ENCODE measurements around the gene CPA2. TPM values are rescaled to one million over a fixed set of nuclear protein-coding genes. Genes with fewer than 3 reads are reported as not detected.

Gene CPA2
- total RNA-seq, 2 experiments from 2014 or later = not detected

- ATAC-seq = no peak
- peaks cover 12% of the 10 kb centered on the region for H3K4me1 Mint-ChIP-seq
- H3K36me3 Mint-ChIP-seq = no peaks in the 10 kb centered on the region
- no peaks in the 10 kb centered on the region for H3K9me3 Mint-ChIP-seq (ENCODE audit: low read depth)
- H3K4me3 Mint-ChIP-seq = no peak overlapping the region
- no peak overlapping the region for H3K27ac Mint-ChIP-seq
- H3K27me3 Mint-ChIP-seq = peaks cover 12% of the 10 kb centered on the region
- DNase-seq = no peak
- CTCF ChIA-PET = no interaction called here
These were observed 12.2 kb downstream of the CPA2 start for GRCh38 chr7:130278860-130279259.

GRCh38 chr7:130279286-130279685 lies 12.6 kb downstream of the CPA2 start:
- Mint-ChIP-seq H3K4me1 (peaks cover 12% of the 10 kb centered on the region), H3K27me3 (peaks cover 7% of the 10 kb centered on the region), H3K36me3 (no peaks in the 10 kb centered on the region), H3K27ac (no peak overlapping the region), H3K9me3 (ENCODE audit: low read depth) (no peaks in the 10 kb centered on the region), H3K4me3 (no peak overlapping the region)
- CTCF ChIA-PET = no interaction called here
- DNase-seq (no peak), ATAC-seq (no peak)

- Mint-ChIP-seq H3K27ac (no peak overlapping the region), H3K4me3 (no peak overlapping the region), H3K36me3 (no peaks in the 10 kb centered on the region), H3K4me1 (peaks cover 12% of the 10 kb centered on the region), H3K27me3 (peaks cover 4% of the 10 kb centered on the region), H3K9me3 (ENCODE audit: low read depth) (no peaks in the 10 kb centered on the region)
- CTCF ChIA-PET = no interaction called here
- ATAC-seq = no peak
- DNase-seq = no peak
These were observed 13.2 kb downstream of the CPA2 start for GRCh38 chr7:130279906-130280305.

- ATAC-seq (no peak), DNase-seq (no peak)
- Mint-ChIP-seq H3K36me3 (no peaks in the 10 kb centered on the region), H3K27me3 (no peaks in the 10 kb centered on the region), H3K9me3 (ENCODE audit: low read depth) (no peaks in the 10 kb centered on the region), H3K4me3 (no peak overlapping the region), H3K27ac (no peak overlapping the region), H3K4me1 (peaks cover 12% of the 10 kb centered on the region)
- CTCF ChIA-PET = no interaction called here
These were observed 14.6 kb downstream of the CPA2 start for GRCh38 chr7:130281260-130281659.

GRCh38 chr7:130286881-130287280 lies 20.2 kb downstream of the CPA2 start:
- Mint-ChIP-seq H3K4me3 (no peak overlapping the region), H3K4me1 (no peaks in the 10 kb centered on the region), H3K27ac (no peak overlapping the region), H3K27me3 (no peaks in the 10 kb centered on the region), H3K36me3 (no peaks in the 10 kb centered on the region), H3K9me3 (ENCODE audit: low read depth) (no peaks in the 10 kb centered on the region)
- no peak for DNase-seq
- CTCF ChIA-PET = no interaction called here
- ATAC-seq = no peak

- Mint-ChIP-seq H3K27ac (no peak overlapping the region), H3K27me3 (no peaks in the 10 kb centered on the region), H3K9me3 (ENCODE audit: low read depth) (no peaks in the 10 kb centered on the region), H3K4me3 (no peak overlapping the region), H3K4me1 (no peaks in the 10 kb centered on the region), H3K36me3 (no peaks in the 10 kb centered on the region)
- CTCF ChIA-PET = no interaction called here
- DNase-seq = no peak
- no peak for ATAC-seq
These were observed 21.5 kb downstream of the CPA2 start for GRCh38 chr7:130288168-130288567.

GRCh38 chr7:130288829-130289228 lies 22.2 kb downstream of the CPA2 start:
- H3K27me3 Mint-ChIP-seq = no peaks in the 10 kb centered on the region
- no peaks in the 10 kb centered on the region for H3K4me1 Mint-ChIP-seq
- H3K27ac Mint-ChIP-seq = no peak overlapping the region
- CTCF ChIA-PET = no interaction called here
- no peak overlapping the region for H3K4me3 Mint-ChIP-seq
- DNase-seq (no peak), ATAC-seq (no peak)
- no peaks in the 10 kb centered on the region for H3K36me3 Mint-ChIP-seq
- peaks cover 2% of the 10 kb centered on the region for H3K9me3 Mint-ChIP-seq (ENCODE audit: low read depth)

GRCh38 chr7:130289478-130289877 lies 22.8 kb downstream of the CPA2 start:
- H3K4me1 Mint-ChIP-seq = no peaks in the 10 kb centered on the region
- H3K4me3 Mint-ChIP-seq = no peak overlapping the region
- peaks cover 2% of the 10 kb centered on the region for H3K9me3 Mint-ChIP-seq (ENCODE audit: low read depth)
- H3K27me3 Mint-ChIP-seq = no peaks in the 10 kb centered on the region
- ATAC-seq (no peak), DNase-seq (no peak)
- H3K27ac Mint-ChIP-seq = no peak overlapping the region
- no peaks in the 10 kb centered on the region for H3K36me3 Mint-ChIP-seq
- CTCF ChIA-PET = no interaction called here

GRCh38 chr7:130290745-130291144 lies 24.1 kb downstream of the CPA2 start:
- CTCF ChIA-PET = no interaction called here

GRCh38 chr7:130292682-130293257 lies 26.1 kb downstream of the CPA2 start, which contains the start of gene CPA4:
Gene CPA4, plus strand, starts transcription at chr7:130293161. Its CDS starts 20 bp downstream, at chr7:130293181.
- no peaks in the 10 kb centered on the region for H3K4me1 Mint-ChIP-seq
- H3K27ac Mint-ChIP-seq = no peak within 1 kb of the TSS
- no peaks in the 10 kb centered on the region for H3K36me3 Mint-ChIP-seq
- H3K4me3 Mint-ChIP-seq = no peak within 1 kb of the TSS
- no peak for DNase-seq
- CTCF ChIA-PET = no interaction called here
- peaks cover 3% of the 10 kb centered on the region for H3K27me3 Mint-ChIP-seq
- no peak for ATAC-seq
- peaks cover 2% of the 10 kb centered on the region for H3K9me3 Mint-ChIP-seq (ENCODE audit: low read depth)

More at GRCh38 chr7:130290745-130291144, 24.1 kb downstream of the CPA2 start:
- Mint-ChIP-seq H3K27me3 (peaks cover 3% of the 10 kb centered on the region), H3K9me3 (ENCODE audit: low read depth) (peaks cover 2% of the 10 kb centered on the region), H3K4me3 (no peak overlapping the region), H3K27ac (no peak overlapping the region), H3K36me3 (no peaks in the 10 kb centered on the region), H3K4me1 (no peaks in the 10 kb centered on the region)
- ATAC-seq (no peak), DNase-seq (no peak)

- no peak overlapping the region for H3K4me3 Mint-ChIP-seq
- DNase-seq (no peak), ATAC-seq (no peak)
- peaks cover 3% of the 10 kb centered on the region for H3K27me3 Mint-ChIP-seq
- no peak overlapping the region for H3K27ac Mint-ChIP-seq
- peaks cover 2% of the 10 kb centered on the region for H3K9me3 Mint-ChIP-seq (ENCODE audit: low read depth)
- CTCF ChIA-PET = no interaction called here
- no peaks in the 10 kb centered on the region for H3K4me1 Mint-ChIP-seq
- H3K36me3 Mint-ChIP-seq = no peaks in the 10 kb centered on the region
These were observed 26.9 kb downstream of the CPA2 start for GRCh38 chr7:130293521-130293920.

- DNase-seq (no peak), ATAC-seq (no peak)
- H3K4me1 Mint-ChIP-seq = no peaks in the 10 kb centered on the region
- peaks cover 3% of the 10 kb centered on the region for H3K27me3 Mint-ChIP-seq
- peaks cover 2% of the 10 kb centered on the region for H3K9me3 Mint-ChIP-seq (ENCODE audit: low read depth)
- H3K36me3 Mint-ChIP-seq = no peaks in the 10 kb centered on the region
- H3K4me3 Mint-ChIP-seq = no peak overlapping the region
- no peak overlapping the region for H3K27ac Mint-ChIP-seq
- CTCF ChIA-PET = no interaction called here
These were observed 27.7 kb downstream of the CPA2 start for GRCh38 chr7:130294314-130294713.

GRCh38 chr7:130296221-130296951 lies 29.7 kb downstream of the CPA2 start:
- no peak overlapping the region for H3K4me3 Mint-ChIP-seq
- peaks cover 2% of the 10 kb centered on the region for H3K9me3 Mint-ChIP-seq (ENCODE audit: low read depth)
- CTCF ChIA-PET = no interaction called here
- DNase-seq = no peak
- H3K36me3 Mint-ChIP-seq = no peaks in the 10 kb centered on the region
- no peaks in the 10 kb centered on the region for H3K4me1 Mint-ChIP-seq
- peaks cover 3% of the 10 kb centered on the region for H3K27me3 Mint-ChIP-seq
- no peak overlapping the region for H3K27ac Mint-ChIP-seq
- ATAC-seq = no peak

Measured in activated CD8-positive, alpha-beta memory T cell treated with anti-CD3 and anti-CD28 coated beads, Interleukin-2, amount 10 ng/mL, durations not matched to agents 7 days and 5 days (primary cell).